GM18867 (cell line): ENCODE data around the gene PPIL4.

Experiments
- ATAC-seq: cut with Tn5 transposase; IDR thresholded peaks from one replicate; pipeline ENCODE4 v1.9.1; 2021; ENCODE audit warnings: mild to moderate bottlenecking, moderate library complexity; ENCODE audit not compliant: unreplicated experiment

Gene PPIL4

GRCh38 chr6:149484733-149485700 lies 60.8 kb downstream of the PPIL4 start, which contains the start of gene ZC3H12D:
Gene ZC3H12D (minus strand): TSS chr6:149485014. CDS start chr6:149474543, 10,471 bp downstream.
- peak; percentile 47 for ATAC-seq

GRCh38 chr6:149483849-149484655 lies 61.8 kb downstream of the PPIL4 start:
- no peak for ATAC-seq

GRCh38 chr6:149483334-149483725 lies 62.5 kb downstream of the PPIL4 start:
- no peak for ATAC-seq

- no peak for ATAC-seq
Measured at GRCh38 chr6:149482545-149483333, 63.1 kb downstream of the PPIL4 start.

- peak; percentile 14 for ATAC-seq
Measured at GRCh38 chr6:149480502-149481280, 65.2 kb downstream of the PPIL4 start.

- ATAC-seq = no peak
Measured at GRCh38 chr6:149478631-149479314, 67.1 kb downstream of the PPIL4 start.

GRCh38 chr6:149477544-149477943 lies 68.3 kb downstream of the PPIL4 start:
- ATAC-seq = peak; percentile 16

- no peak for ATAC-seq
Measured at GRCh38 chr6:149476789-149477455, 68.9 kb downstream of the PPIL4 start.

- ATAC-seq = peak; percentile 43
Measured at GRCh38 chr6:149474108-149474935, 71.5 kb downstream of the PPIL4 start.

- ATAC-seq = no peak
Measured at GRCh38 chr6:149473080-149474052, 72.5 kb downstream of the PPIL4 start.

GRCh38 chr6:149472241-149472640 lies 73.6 kb downstream of the PPIL4 start:
- no peak for ATAC-seq

- peak; percentile 30 for ATAC-seq
Measured at GRCh38 chr6:149471801-149472200, 74.0 kb downstream of the PPIL4 start.

- ATAC-seq = no peak
Measured at GRCh38 chr6:149470948-149471347, 74.9 kb downstream of the PPIL4 start.

GRCh38 chr6:149468179-149468578 lies 77.7 kb downstream of the PPIL4 start:
- ATAC-seq = peak; percentile 40

- no peak for ATAC-seq
Measured at GRCh38 chr6:149467265-149467664, 78.6 kb downstream of the PPIL4 start.

GRCh38 chr6:149464411-149464810 lies 81.4 kb downstream of the PPIL4 start:
- no peak for ATAC-seq

GRCh38 chr6:149463781-149464180 lies 82.1 kb downstream of the PPIL4 start:
- ATAC-seq = no peak
